Measurements from ENCODE around the gene BCL2. TPM values are rescaled to one million over a fixed set of nuclear protein-coding genes. Genes with fewer than 3 reads are reported as not detected.

The BCL2 gene
- total RNA-seq, 4 donors from 2014 or later = 16.2 to 54.5 (median 20.7) TPM

GRCh38 chr18:63078471-63078870 is 241.1 kb downstream of the BCL2 start:
- no peak overlapping the region for H3K27ac ChIP-seq
- no peaks in the 10 kb centered on the region for H3K9me3 ChIP-seq
- no peak for DNase-seq
- no peaks in the 10 kb centered on the region for H3K27me3 ChIP-seq
- H3K36me3 ChIP-seq = no peaks in the 10 kb centered on the region
- no peaks in the 10 kb centered on the region for H3K4me1 ChIP-seq
- H3K4me3 ChIP-seq = no peak overlapping the region
- TF ChIP-seq, protein P1, sequence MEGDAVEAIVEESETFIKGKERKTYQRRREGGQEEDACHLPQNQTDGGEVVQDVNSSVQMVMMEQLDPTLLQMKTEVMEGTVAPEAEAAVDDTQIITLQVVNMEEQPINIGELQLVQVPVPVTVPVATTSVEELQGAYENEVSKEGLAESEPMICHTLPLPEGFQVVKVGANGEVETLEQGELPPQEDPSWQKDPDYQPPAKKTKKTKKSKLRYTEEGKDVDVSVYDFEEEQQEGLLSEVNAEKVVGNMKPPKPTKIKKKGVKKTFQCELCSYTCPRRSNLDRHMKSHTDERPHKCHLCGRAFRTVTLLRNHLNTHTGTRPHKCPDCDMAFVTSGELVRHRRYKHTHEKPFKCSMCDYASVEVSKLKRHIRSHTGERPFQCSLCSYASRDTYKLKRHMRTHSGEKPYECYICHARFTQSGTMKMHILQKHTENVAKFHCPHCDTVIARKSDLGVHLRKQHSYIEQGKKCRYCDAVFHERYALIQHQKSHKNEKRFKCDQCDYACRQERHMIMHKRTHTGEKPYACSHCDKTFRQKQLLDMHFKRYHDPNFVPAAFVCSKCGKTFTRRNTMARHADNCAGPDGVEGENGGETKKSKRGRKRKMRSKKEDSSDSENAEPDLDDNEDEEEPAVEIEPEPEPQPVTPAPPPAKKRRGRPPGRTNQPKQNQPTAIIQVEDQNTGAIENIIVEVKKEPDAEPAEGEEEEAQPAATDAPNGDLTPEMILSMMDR (IDR thresholded peaks at IDR 0.05) = no peak
- no peak for TF ChIP-seq POLR2A (IDR thresholded peaks at IDR 0.05)

DNA sequence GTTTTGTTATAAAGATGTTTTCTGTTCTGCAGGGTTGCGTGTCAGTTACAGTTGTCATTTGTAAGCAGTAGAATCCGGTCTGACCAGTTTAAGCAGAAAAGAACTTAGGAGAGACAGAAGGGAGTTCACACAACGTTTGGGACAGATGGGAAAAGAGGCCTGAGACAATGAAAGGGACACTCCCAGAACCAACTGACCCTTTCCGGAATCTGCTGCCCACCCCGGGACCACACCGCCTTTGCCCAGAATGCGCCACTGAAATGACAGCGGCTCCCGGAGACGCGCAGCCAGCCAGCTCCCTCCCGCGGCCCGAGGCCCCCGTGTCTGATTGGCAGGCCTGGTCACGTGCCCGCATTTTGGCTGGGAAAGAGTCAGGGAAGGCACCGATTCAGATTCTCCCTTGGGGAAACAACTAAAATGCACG is 244.6 kb downstream of the BCL2 start:
- Histone ChIP-seq H3K27me3 (no peaks in the 10 kb centered on the region), H3K27ac (peak overlapping the region; percentile 4 to 71 (median 62)), H3K36me3 (no peaks in the 10 kb centered on the region), H3K4me3 (peak overlapping the region; percentile 33 to 58 (median 46)), H3K4me1 (peaks cover 0 to 6% (median 0%) of the 10 kb centered on the region in 4 donors), H3K9me3 (no peaks in the 10 kb centered on the region)
- TF ChIP-seq POLR2A (IDR thresholded peaks at IDR 0.05) = peak in 1 of 2 donors; percentile 23
- TF ChIP-seq, protein P1 (IDR thresholded peaks at IDR 0.05) = peak in 1 of 6 experiments; percentile 15
- DNase-seq = peak; percentile 80 to 85 (median 83)

- peak in 2 of 3 donors; percentile 57 to 64 for DNase-seq
- no peaks in the 10 kb centered on the region for H3K36me3 ChIP-seq
- H3K4me1 ChIP-seq = peaks cover 0 to 6% (median 0%) of the 10 kb centered on the region in 4 donors
- H3K27me3 ChIP-seq = no peaks in the 10 kb centered on the region
- H3K9me3 ChIP-seq = no peaks in the 10 kb centered on the region
- TF ChIP-seq POLR2A (IDR thresholded peaks at IDR 0.05) = no peak
- TF ChIP-seq, protein P1 (IDR thresholded peaks at IDR 0.05) = peak in 4 of 6 experiments; percentile 17 to 71 (median 62)
- H3K4me3 ChIP-seq = no peak overlapping the region
- H3K27ac ChIP-seq = no peak overlapping the region
Observed at GRCh38 chr18:63073481-63073880, 246.1 kb downstream of the BCL2 start.

Small RNAs within 50 kb of the gene (small RNA-seq; reads per million reads assigned to genes)
- 0 reads per million in 2 donors for gene AC022726.1

Other genes starting within 250 kb of the BCL2 start
- 10 to 100 TPM in 3 of 4 donors, 1 to 10 TPM in 1; 7.4 to 33.2 (median 31.6) TPM for gene KDSR, start 47.4 kb upstream of the BCL2 start, total RNA-seq
- gene VPS4B, start 102.7 kb upstream of the BCL2 start, total RNA-seq = 10 to 100 TPM; 34.7 to 68.7 (median 47.0) TPM
- 10 to 100 TPM in 2 of 4 donors, 1 to 10 TPM in 2; 5.2 to 26.1 (median 14.7) TPM for gene SERPINB5, start 157.2 kb upstream of the BCL2 start, total RNA-seq
- gene SERPINB12, start 222.6 kb upstream of the BCL2 start, total RNA-seq = not detected

Data from Peyer's patch (tissue), 4 donors.